IPS-NIHi11 (cell line): ENCODE measurements around the gene TUBB.
A peak's percentile ranks its signal among the peaks of the same experiment; 100 is the strongest.
"Not testable (repeated sequence)": the region's sequence is repeated elsewhere in the genome, so short reads cannot be mapped to it uniquely, and the experiment has no call there.

Source experiments
- DNase-seq: peaks from one replicate; pipeline ENCODE4 v3.0.0; 2012; ENCODE audit warnings: mixed read lengths, low spot score

The TUBB gene

DNA sequence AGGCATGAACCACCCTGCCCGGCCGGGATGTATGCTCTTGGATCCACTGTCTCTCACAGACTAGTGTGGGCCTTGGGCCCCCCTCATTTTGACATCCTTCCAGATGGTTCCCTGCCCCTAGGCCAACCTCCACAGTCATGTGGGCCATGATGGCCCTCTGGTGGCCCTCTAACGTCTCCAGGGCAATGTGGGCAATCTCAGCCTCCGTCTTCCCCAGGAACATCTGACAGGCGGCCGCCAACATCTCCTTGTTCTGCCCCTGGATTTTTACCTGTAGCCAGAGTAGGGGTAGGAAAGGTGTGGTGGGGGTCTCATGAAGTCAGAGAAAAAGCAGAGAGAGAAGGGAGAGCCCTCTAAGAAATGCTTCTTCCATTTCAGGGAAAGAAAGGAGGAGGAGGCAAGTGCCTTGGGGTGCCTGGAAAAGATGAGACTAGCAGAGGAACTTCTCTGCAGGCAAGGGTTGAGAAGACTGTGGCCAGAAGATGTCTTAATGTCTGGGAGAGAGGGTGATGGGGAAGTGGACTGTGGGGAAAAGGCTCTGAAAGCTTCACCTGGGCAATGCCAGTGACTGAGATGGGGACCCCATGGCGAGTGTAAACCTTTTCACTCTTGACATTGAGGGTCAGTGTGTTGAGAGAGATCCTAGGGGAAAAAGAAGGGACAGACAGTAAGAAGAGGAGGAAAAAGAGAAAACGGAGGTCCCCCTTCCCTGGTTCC lies 21.1 kb downstream of the TUBB start:
- DNase-seq, result no peak

- DNase-seq, result no peak
Observed at GRCh38 chr6:30741789-30742315, 21.7 kb downstream of the TUBB start.

GRCh38 chr6:30742316-30743098 lies 22.4 kb downstream of the TUBB start, which contains the start of gene FLOT1:
Gene FLOT1 (minus strand): TSS chr6:30742687. CDS start chr6:30742189, 498 bp downstream.
- peak; percentile 96 for DNase-seq

DNA sequence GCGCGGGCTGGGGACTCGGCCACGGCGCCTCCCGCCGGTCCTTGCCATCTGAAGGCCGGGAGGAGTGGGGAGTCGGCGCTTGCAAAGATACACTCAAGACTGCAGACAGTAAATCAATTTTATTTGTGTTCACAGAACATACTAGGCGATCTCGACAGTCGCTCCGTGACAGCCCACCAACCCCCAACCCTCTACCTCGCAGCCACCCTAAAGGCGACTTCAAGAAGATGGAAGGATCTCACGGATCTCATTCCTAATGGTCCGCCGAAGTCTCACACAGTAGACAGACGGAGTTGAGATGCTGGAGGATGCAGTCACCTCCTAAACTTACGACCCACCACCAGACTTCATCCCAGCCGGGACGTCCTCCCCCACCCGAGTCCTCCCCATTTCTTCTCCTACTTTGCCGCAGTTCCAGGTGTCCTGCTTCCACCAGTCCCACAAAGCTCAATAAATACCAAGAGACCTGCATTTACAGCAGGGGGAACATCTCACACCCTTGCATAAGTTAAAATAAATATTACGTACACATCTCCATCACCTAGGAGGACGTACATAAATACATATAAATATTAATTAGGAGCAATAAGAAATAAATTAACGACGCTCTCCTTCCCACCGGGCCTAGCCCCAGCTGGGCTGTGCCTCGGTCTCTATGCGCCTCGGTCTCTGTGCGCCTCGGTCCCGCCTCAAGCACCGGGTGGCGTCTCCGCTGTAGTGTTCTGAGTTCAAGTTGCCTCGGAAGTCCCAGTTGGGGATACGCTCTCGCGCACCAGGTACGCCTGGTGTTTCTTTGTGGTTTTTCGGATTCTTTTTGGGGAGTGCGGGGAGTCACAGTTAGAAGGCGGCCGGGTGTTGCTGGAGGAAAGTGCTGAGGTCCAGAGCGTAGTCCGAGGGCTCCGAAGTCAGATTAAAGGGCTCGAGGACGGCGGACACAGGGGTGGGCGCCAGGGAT lies 23.2 kb downstream of the TUBB start:
- no peak for DNase-seq

- DNase-seq, result peak; percentile 71
Observed at GRCh38 chr6:30744054-30744805, 24.1 kb downstream of the TUBB start, which contains the start of gene IER3. Gene IER3 (minus strand): TSS chr6:30744547. CDS start chr6:30744518, 29 bp downstream.

DNA sequence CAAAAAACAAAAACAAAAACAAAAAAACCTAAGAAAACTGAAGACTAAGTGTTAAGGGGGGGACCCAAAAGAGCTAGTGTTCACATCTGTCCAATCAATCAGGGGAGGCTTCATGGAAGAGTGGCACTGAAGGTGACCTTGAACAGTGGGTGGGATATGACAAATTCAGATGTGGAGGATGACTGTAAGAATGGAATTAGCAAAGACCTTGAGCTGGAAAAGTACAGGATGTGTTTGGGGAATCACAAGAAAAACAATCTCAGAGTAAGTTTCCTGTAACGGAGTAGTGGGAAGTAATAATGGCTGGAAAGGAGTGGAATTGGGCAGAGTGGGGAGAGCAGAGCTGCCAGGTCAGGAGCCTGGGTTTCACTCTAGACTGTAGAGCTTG lies 27.1 kb downstream of the TUBB start:
- DNase-seq, result no peak

GRCh38 chr6:30747902-30748769 lies 28.0 kb downstream of the TUBB start:
- no peak for DNase-seq

GRCh38 chr6:30748851-30749540 lies 28.8 kb downstream of the TUBB start:
- no peak for DNase-seq

DNA sequence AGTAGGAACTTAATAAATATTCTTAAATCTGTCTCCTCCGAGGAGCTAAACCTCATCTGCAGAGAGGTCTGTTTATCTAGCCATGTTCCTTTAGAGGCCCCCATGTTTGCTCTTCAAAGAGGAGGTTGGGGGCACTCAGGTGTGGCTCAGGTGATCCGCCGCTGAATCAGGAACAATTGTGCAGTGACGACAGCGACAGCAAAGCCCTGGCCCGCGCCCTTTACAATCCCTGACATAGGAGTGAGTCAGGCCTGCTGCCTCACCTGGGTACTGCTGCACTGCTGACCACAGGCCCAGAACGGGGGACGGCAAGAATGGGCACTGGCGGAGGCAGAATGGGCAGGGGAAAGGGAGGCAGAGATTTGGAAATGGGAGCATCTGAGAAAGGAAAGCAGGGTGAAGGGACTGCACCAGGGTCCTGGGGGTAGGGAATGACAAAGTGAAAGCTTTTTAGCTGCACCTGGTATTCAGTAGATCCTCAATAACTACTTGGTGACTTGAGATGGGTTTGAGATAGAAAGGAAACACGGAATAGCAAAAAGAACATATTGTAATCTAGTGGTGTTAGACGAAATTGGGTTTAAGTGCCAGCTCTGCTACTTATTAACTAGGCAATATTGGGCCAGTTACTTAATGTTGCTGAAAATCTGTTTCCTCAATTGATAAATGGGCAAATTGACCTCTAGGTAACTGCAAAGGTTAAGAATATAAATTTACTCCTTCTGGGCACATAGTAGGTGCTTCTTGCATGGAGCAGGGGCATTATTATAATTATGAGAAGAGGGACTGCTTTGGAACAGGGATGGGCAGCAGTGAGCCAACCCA lies 29.6 kb downstream of the TUBB start:
- DNase-seq, result no peak

GRCh38 chr6:30750379-30750668 lies 30.2 kb downstream of the TUBB start:
- DNase-seq, result no peak

GRCh38 chr6:30752157-30752927 lies 32.2 kb downstream of the TUBB start:
- peak; percentile 44 for DNase-seq

GRCh38 chr6:30754631-30755030 lies 34.5 kb downstream of the TUBB start:
- no peak for DNase-seq

DNA sequence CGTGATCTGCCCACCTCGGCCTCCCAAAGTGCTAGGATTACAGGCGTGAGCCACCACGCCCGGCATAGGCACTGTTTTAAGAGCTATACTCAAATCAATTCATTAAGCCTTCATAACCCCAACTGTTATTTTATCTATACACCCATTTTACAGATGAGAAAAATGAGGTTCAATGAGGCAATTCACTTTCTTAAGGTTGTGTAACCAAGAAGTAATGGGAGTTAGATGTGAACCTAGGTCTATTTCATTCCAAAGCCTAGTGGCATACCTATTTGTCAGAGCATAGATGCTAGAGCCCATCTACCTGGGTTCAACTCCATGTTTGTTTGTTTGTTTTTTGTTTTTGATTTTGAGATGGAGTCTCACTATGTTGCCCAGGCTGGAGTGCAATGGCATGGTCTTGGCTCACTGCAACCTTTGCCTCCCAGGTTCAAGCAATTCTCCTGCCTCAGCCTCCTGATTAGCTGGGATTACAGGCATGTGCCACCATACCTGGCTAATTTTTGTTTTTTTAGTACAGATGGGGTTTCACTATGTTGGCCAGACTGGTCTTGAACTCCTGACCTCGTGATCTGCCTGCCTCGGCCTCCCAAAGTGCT lies 36.4 kb downstream of the TUBB start:
- not testable (repeated sequence) for DNase-seq

GRCh38 chr6:30757261-30757904 lies 37.2 kb downstream of the TUBB start:
- no peak for DNase-seq

DNA sequence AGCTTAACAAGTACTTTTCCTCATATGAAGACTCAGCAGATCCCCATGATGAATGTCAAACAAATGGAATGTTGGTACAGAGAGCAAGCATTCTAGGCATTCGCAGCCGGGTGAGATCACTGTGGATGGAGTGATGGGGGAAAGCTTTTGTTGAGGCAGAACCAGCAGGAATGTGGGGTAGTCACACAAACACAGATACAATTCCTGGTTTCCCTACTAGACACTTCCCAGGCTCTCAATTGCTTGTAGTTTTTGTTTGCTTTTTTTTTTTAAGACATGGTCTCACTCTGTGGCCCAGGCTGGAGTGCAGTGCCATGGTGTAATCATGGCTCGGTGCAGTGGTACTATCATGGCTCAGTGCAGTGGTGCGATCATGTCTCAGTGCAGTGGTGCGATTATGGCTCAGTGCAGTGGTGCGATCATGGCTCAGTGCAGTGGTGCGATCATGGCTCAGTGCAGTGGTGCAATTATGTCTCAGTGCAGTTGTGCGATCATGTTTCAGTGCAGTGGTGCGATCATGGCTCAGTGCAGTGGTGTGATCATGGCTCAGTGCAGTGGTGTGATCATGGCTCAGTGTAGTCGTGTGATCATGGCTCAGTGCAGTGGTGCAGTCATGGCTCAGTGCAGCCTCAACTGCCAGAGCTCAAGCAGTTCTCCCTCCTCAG lies 39.6 kb downstream of the TUBB start:
- DNase-seq, result peak; percentile 43

GRCh38 chr6:30760549-30760948 lies 40.4 kb downstream of the TUBB start:
- no peak for DNase-seq
